NOMO-1 (cell line): ENCODE results near the gene FOXD4L5.
"Not testable (repeated sequence)": the region's sequence is repeated elsewhere in the genome, so short reads cannot be mapped to it uniquely, and the experiment has no call there.

ENCODE experiments used
- DNase-seq, 2 experiments: peaks; one replicate each; lab custom pipeline; 2025; ENCODE audit not compliant: unreplicated experiment in 2 of 2; lab: John Stamatoyannopoulos, UW

FOXD4L5 gene

GRCh38 chr9:65285109-65285508 is at the start of gene FOXD4L5:
FOXD4L5 (minus strand) TSS chr9:65285209; CDS start chr9:65284377, 832 bp downstream.
- not testable (repeated sequence) for DNase-seq

- DNase-seq = not testable (repeated sequence)
These were observed 1.1 kb downstream of the FOXD4L5 start for GRCh38 chr9:65283943-65284342.

GRCh38 chr9:65282976-65283375 is 2.0 kb downstream of the FOXD4L5 start:
- DNase-seq = not testable (repeated sequence)
